Caco-2 (cell line): ENCODE results near the gene ABCC3. TPM values are rescaled to one million over a fixed set of nuclear protein-coding genes. Genes with fewer than 3 reads are reported as not detected.

Experiments
- BruUV-seq: library from RNA; stranded (reverse); fragments of 400-500 nt; replicated peaks from 2 replicates; lab custom pipeline; 2021; lab: Mats Ljungman, UMichigan
- CTCF ChIA-PET: fragments of 300-600 bp; sonication (Branson Sonifier 250); formaldehyde crosslinking; loops from one replicate; lab custom pipeline; 2022; ENCODE audit warnings: antibody characterized with exemption; lab: Charles Lee
- POLR2A ChIA-PET: fragments of 300-600 bp; sonication (Branson Sonifier 250); formaldehyde crosslinking; loops from one replicate; lab custom pipeline; 2022; ENCODE audit warnings: antibody characterized with exemption; lab: Charles Lee
- DNase-seq, 2 experiments: peaks; one replicate each; pipeline versions ENCODE4 v3.0.0 to v3.0.0-alpha.2; 2020 to 2022
- H3K27me3 ChIP-seq: replicated peaks from 2 replicates; pipeline ENCODE4 v1.6.0; 2011; ENCODE audit warnings: low read length; ENCODE audit not compliant: control insufficient read depth, insufficient read depth
- H3K36me3 ChIP-seq: 2 replicates; pipeline ENCODE4 v1.5.1; 2011; ENCODE audit warnings: low read length; ENCODE audit not compliant: control insufficient read depth, insufficient read depth
- H3K4me1 ChIP-seq: fragments of 250-450 bp; sonication (Bioruptor Pico); 2 replicates; pipeline ENCODE4 v1.5.1; 2020; ENCODE audit warnings: mild to moderate bottlenecking
- H3K4me3 ChIP-seq: 2 replicates; pipeline ENCODE4 v1.5.1; 2011; ENCODE audit warnings: low read depth, mild to moderate bottlenecking, control low read depth, low read length
- H3K9me3 ChIP-seq: fragments of 250-450 bp; sonication (Bioruptor Pico); 2 replicates; pipeline ENCODE4 v1.5.1; 2020; ENCODE audit warnings: mild to moderate bottlenecking, moderate library complexity
- H3K27ac Mint-ChIP-seq: one replicate; pipeline ENCODE4 v1.8.0; 2022; ENCODE audit warnings: mixed read lengths; ENCODE audit not compliant: unreplicated experiment
- H3K27me3 Mint-ChIP-seq: one replicate; pipeline ENCODE4 v1.8.0; 2022; ENCODE audit warnings: mixed read lengths; ENCODE audit not compliant: insufficient read depth, unreplicated experiment
- H3K36me3 Mint-ChIP-seq: one replicate; pipeline ENCODE4 v1.8.0; 2022; ENCODE audit warnings: mild to moderate bottlenecking, mixed read lengths; ENCODE audit not compliant: insufficient read depth, unreplicated experiment
- H3K4me1 Mint-ChIP-seq: one replicate; pipeline ENCODE4 v1.8.0; 2022; ENCODE audit warnings: low read depth, mixed read lengths; ENCODE audit not compliant: unreplicated experiment
- H3K4me3 Mint-ChIP-seq: one replicate; pipeline ENCODE4 v1.8.0; 2022; ENCODE audit warnings: mild to moderate bottlenecking, moderate library complexity, mixed read lengths; ENCODE audit not compliant: unreplicated experiment
- H3K9me3 Mint-ChIP-seq: one replicate; pipeline ENCODE4 v1.8.0; 2022; ENCODE audit warnings: mixed read lengths; ENCODE audit not compliant: unreplicated experiment
- CTCF ChIP-seq, 2 experiments: fragments of 200-600 bp in 1 of 2; IDR thresholded peaks; 1 replicate in 1 of 2; 2 replicates in 1 of 2; pipeline versions ENCODE4 v1.5.1 to v1.8.0; 2011 to 2022; ENCODE audit warnings: antibody characterized with exemption in 1 of 2, control low read depth in 1 of 2, inconsistent platforms in 1 of 2, low read depth in 1 of 2, low read length in 1 of 2, mild to moderate bottlenecking in 1 of 2, moderate library complexity in 1 of 2; ENCODE audit not compliant: insufficient read depth in 1 of 2, severe bottlenecking in 1 of 2, unreplicated experiment in 1 of 2
- intact Hi-C: fragments of 100-400 bp; cut with micrococcal nuclease; formaldehyde crosslinking; loops from one replicate; pipeline ENCODE4 v1.10.0; 2022; ENCODE audit not compliant: unreplicated experiment
- total RNA-seq: library from RNA; stranded (reverse); gene quantifications from 2 replicates; pipeline ENCODE4 v1.2.3, GENCODE V29; 2022

ABCC3 gene
- total RNA-seq, 1 experiment from 2014 or later: 45.6 TPM

- intact Hi-C loops: loop anchor here (10.0 kb wide), 1 partner anchor 335 kb away; no protein-coding TSS in a partner anchor
- Mint-ChIP-seq H3K9me3 (no peaks in the 10 kb centered on the region), H3K27me3 (no peaks in the 10 kb centered on the region), H3K36me3 (peaks cover 95% of the 10 kb centered on the region), H3K4me1 (peaks cover 36% of the 10 kb centered on the region), H3K27ac (peak overlapping the region; percentile 14), H3K4me3 (no peak overlapping the region)
- peaks cover 14% of the 10 kb centered on the region for H3K36me3 ChIP-seq
- DNase-seq: peak in 1 of 2 experiments; percentile 39
- TF ChIP-seq CTCF (IDR thresholded peaks at IDR 0.05; ENCODE audit: insufficient read depth in 1 of 2, low read depth in 1 of 2, low read length in 1 of 2, severe bottlenecking in 1 of 2, unreplicated experiment in 1 of 2): no peak
- CTCF ChIA-PET: interaction anchor here (2.0 to 8.5 kb wide), 2 partner anchors 15 to 72 kb away, joined by 9 to 132 read pairs; no protein-coding TSS in a partner anchor
- no peak overlapping the region for H3K4me3 ChIP-seq
- POLR2A ChIA-PET: interaction anchor here (0.6 kb wide), 1 partner anchor 223 kb away, joined by 3 read pairs; no protein-coding TSS in a partner anchor
- H3K27me3 ChIP-seq: no peaks in the 10 kb centered on the region
- no TSS peak for BruUV-seq
- H3K9me3 ChIP-seq: no peaks in the 10 kb centered on the region
- H3K4me1 ChIP-seq: peaks cover 16% of the 10 kb centered on the region
Measured at GRCh38 chr17:50699410-50699809, 64.7 kb downstream of the ABCC3 start.

DNA sequence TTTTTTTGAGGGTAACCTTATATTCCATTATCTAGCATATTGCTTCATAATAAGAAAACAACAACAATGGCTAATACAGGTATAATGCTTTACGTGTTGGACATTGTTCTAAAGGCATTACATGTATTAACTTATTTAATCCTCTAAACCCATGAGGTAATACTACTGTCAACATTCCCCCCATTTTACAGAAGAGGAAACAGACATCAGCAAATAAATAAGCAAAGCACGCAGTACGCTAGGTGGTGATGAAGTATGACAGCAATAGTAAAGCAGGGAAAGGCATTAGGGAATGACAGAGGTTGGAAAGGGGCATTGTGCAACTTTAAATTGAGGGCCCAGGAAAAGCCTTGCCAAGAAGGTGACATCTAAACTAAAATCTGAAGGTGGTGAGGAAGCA, 68.5 kb downstream of the ABCC3 start:
- no peak overlapping the region for H3K4me3 Mint-ChIP-seq
- CTCF ChIA-PET: interaction anchor here (2.3 to 4.1 kb wide), 3 partner anchors 8 to 153 kb away, joined by 15 to 22 read pairs (median 18); no protein-coding TSS in a partner anchor
- H3K36me3 ChIP-seq: peaks cover 1% of the 10 kb centered on the region; the same call in 1 of the 2 replicates

More for the DNA sequence above, 68.5 kb downstream of the ABCC3 start:
- POLR2A ChIA-PET: no interaction called here
- H3K9me3 Mint-ChIP-seq: no peaks in the 10 kb centered on the region
- Histone ChIP-seq H3K4me1 (peaks cover 3% of the 10 kb centered on the region; the same call in 1 of the 2 replicates), H3K9me3 (no peaks in the 10 kb centered on the region), H3K4me3 (no peak overlapping the region), H3K27me3 (no peaks in the 10 kb centered on the region)
- intact Hi-C loops: loop anchor here (10.0 kb wide), 1 partner anchor 142 kb away; no protein-coding TSS in a partner anchor
- peaks cover 87% of the 10 kb centered on the region for H3K36me3 Mint-ChIP-seq
- TSS peak; percentile 1 for BruUV-seq
- no peaks in the 10 kb centered on the region for H3K27me3 Mint-ChIP-seq
- TF ChIP-seq CTCF (IDR thresholded peaks at IDR 0.05; ENCODE audit: insufficient read depth in 1 of 2, low read depth in 1 of 2, low read length in 1 of 2, severe bottlenecking in 1 of 2, unreplicated experiment in 1 of 2): no peak
- peak in 1 of 2 experiments; percentile 7 for DNase-seq
- H3K27ac Mint-ChIP-seq: peak overlapping the region; percentile 7
- H3K4me1 Mint-ChIP-seq: peaks cover 22% of the 10 kb centered on the region
